Pancreas (tissue), 10 donors: ENCODE results near the gene KLK1. TPM values are rescaled to one million over a fixed set of nuclear protein-coding genes. Genes with fewer than 3 reads are reported as not detected.
A peak's percentile ranks its signal among the peaks of the same experiment; 100 is the strongest.
"Not testable (repeated sequence)": the region's sequence is repeated elsewhere in the genome, so short reads cannot be mapped to it uniquely, and the experiment has no call there.

Source experiments
- ATAC-seq, 4 donors: fragments of 200-7000 bp; cut with Tn5 transposase; one replicate each; pipeline versions ENCODE4 v1.8.0 to v1.9.1; 2020; ENCODE audit warnings: mild to moderate bottlenecking in 4 of 4, moderate library complexity in 4 of 4
- DNase-seq, 6 donors: peaks; one replicate each; pipeline ENCODE4 v3.0.0-alpha.2; 2020
- FAIRE-seq: peaks from 2 replicates; lab custom pipeline; 2012; peaks lifted over from hg19 to GRCh38; lab: Jason Lieb, UNC
- H3K27ac ChIP-seq, 4 donors: fragments of 200-600 bp; sonication (generic); 1 replicate in 3 of 4; 2 replicates in 1 of 4; pipeline versions ENCODE4 v1.5.0 to v1.8.0; 2020
- H3K27me3 ChIP-seq, 4 donors: fragments of 200-600 bp; one replicate each; pipeline ENCODE4 v1.8.0; 2021
- H3K36me3 ChIP-seq, 3 donors: fragments of 200-600 bp; sonication (generic) in 1 of 3; one replicate each; pipeline versions ENCODE4 v1.5.0 to v1.8.0; 2020 to 2021
- H3K4me1 ChIP-seq, 3 donors: fragments of 200-600 bp; one replicate each; pipeline ENCODE4 v1.8.0; 2021
- H3K4me3 ChIP-seq, 4 donors: fragments of 200-600 bp; sonication (generic) in 2 of 4; one replicate each; pipeline versions ENCODE4 v1.5.0 to v1.8.0; 2020 to 2021
- H3K9me3 ChIP-seq, 4 donors: fragments of 200-600 bp; one replicate each; pipeline ENCODE4 v1.8.0; 2021
- CTCF ChIP-seq, 4 donors: fragments of 200-600 bp; sonication (generic) in 3 of 4; IDR thresholded peaks; one replicate each; pipeline versions ENCODE4 v1.5.0 to v1.8.0; 2021; ENCODE audit warnings: antibody characterized with exemption in 4 of 4
- WGBS, 2 donors: extraction: QIAGEN DNeasy Blood & Tissue Kit; methylation state at CpG; one replicate each; pipeline ENCODE4 v1.1.7; 2013; 5-methylcytosine and 5-hydroxymethylcytosine counted together
- intact Hi-C, 3 donors: fragments of 100-400 bp; cut with DNase I; formaldehyde crosslinking; loops; one replicate each; pipeline versions ENCODE4 v1.11.1 to v1.14.2; 2022
- polyA plus RNA-seq, 2 donors: library from polyadenylated mRNA; stranded (reverse); fragments of 200-250 nt; gene quantifications; one replicate each; pipeline ENCODE4 v1.2.3, GENCODE V29; 2013
- total RNA-seq, 6 donors: library from RNA; stranded (reverse); fragmentation: NEBNext Ultra II Directional in 4 of 6; extraction: Animal tissue kit (Norgen Biotek cat#: 25700) in 4 of 6; gene quantifications; one replicate each; pipeline versions ENCODE4 v1.2.1 to v1.2.4, GENCODE V29; 2021 to 2023
- donor health status: healthy with polysubstance abuse.
- donor health status: DM: no; HTN: no; CAD: no; lungs with moderate emphysema.
- donor health status: DM: no; HTN: no; CAD: no.
- donor health status: control.
- donor health status: control.
- donor health status: Bipolar disorder and iron deficiency.
- donor health status: DM: yes; HTN: yes; CAD: no.
- donor health status: DM: no; HTN: no; CAD: no.
- donor health status: DM: no; HTN: no; CAD: no.
- donor health status: DM: yes; HTN: yes; CAD: no.

The KLK1 gene
- total and polyA plus RNA-seq, 8 donors = 607 to 1,981 (median 800) TPM

- FAIRE-seq = no peak
- intact Hi-C loops = no loop called here
- H3K27ac ChIP-seq = no peak overlapping the region
- no peaks in the 10 kb centered on the region for H3K4me1 ChIP-seq
- no peak for ATAC-seq
- WGBS, 2 donors = 58 to 71% methylated on average over 3 of the region's 3 CpGs
- no peak overlapping the region for H3K4me3 ChIP-seq
- no peaks in the 10 kb centered on the region for H3K36me3 ChIP-seq
- DNase-seq = peak in 1 of 6 donors; percentile 34
- no peak for TF ChIP-seq CTCF (IDR thresholded peaks at IDR 0.05)
- H3K27me3 ChIP-seq = no peaks in the 10 kb centered on the region
- H3K9me3 ChIP-seq = no peaks in the 10 kb centered on the region
These were observed 11.1 kb downstream of the KLK1 start for GRCh38 chr19:50812474-50812873.

- peak in 1 of 6 donors; percentile 20 for DNase-seq
- intact Hi-C loops = not testable (repeated sequence)
- WGBS, 2 donors = 60 to 64% methylated on average over 2 to 3 of the region's 3 CpGs
These were observed 11.9 kb downstream of the KLK1 start for GRCh38 chr19:50811622-50812238.

GRCh38 chr19:50808856-50809255 lies 14.7 kb downstream of the KLK1 start:
- Histone ChIP-seq H3K4me1 (peaks cover 0 to 3% (median 0%) of the 10 kb centered on the region in 3 donors), H3K27ac (no peak overlapping the region), H3K27me3 (no peaks in the 10 kb centered on the region), H3K9me3 (no peaks in the 10 kb centered on the region), H3K36me3 (no peaks in the 10 kb centered on the region), H3K4me3 (no peak overlapping the region)
- 51 to 52% methylated on average over 1 of the region's 1 CpG for WGBS, 2 donors
- no peak for TF ChIP-seq CTCF (IDR thresholded peaks at IDR 0.05)
- ATAC-seq = no peak
- intact Hi-C loops = no loop called here
- FAIRE-seq = no peak
- DNase-seq = no peak

More at GRCh38 chr19:50811622-50812238, 11.9 kb downstream of the KLK1 start:
- H3K4me3 ChIP-seq, FAIRE-seq, H3K27me3 ChIP-seq, H3K9me3 ChIP-seq, H3K27ac ChIP-seq, H3K4me1 ChIP-seq, ATAC-seq, H3K36me3 ChIP-seq: not testable (repeated sequence)

GRCh38 chr19:50804420-50805272 lies 18.9 kb downstream of the KLK1 start:
- H3K27ac ChIP-seq = peak overlapping the region; percentile 96 to 100 (median 98)
- WGBS, 2 donors = 0 to 1% methylated on average over 61 to 62 of the region's 62 CpGs
- intact Hi-C loops = no loop called here
- ATAC-seq = peak; percentile 98 to 99 (median 98)
- H3K4me3 ChIP-seq = peak overlapping the region; percentile 69 to 95 (median 90)
- peaks cover 0 to 15% (median 6%) of the 10 kb centered on the region in 3 donors for H3K36me3 ChIP-seq
- FAIRE-seq = peak; percentile 87
- peak; percentile 96 to 100 (median 99) for DNase-seq
- no peaks in the 10 kb centered on the region for H3K27me3 ChIP-seq
- no peak for TF ChIP-seq CTCF (IDR thresholded peaks at IDR 0.05)
- peaks cover 0 to 16% (median 15%) of the 10 kb centered on the region in 3 donors for H3K4me1 ChIP-seq
- no peaks in the 10 kb centered on the region for H3K9me3 ChIP-seq

- peak overlapping the region; percentile 96 to 100 (median 98) for H3K27ac ChIP-seq
- H3K36me3 ChIP-seq = peaks cover 0 to 20% (median 6%) of the 10 kb centered on the region in 3 donors
- intact Hi-C loops = no loop called here
- FAIRE-seq (no peak), ATAC-seq (peak; percentile 6 to 24 (median 12)), DNase-seq (peak in 1 of 6 donors; percentile 55)
- TF ChIP-seq CTCF (IDR thresholded peaks at IDR 0.05) = no peak
- no peaks in the 10 kb centered on the region for H3K27me3 ChIP-seq
- H3K4me1 ChIP-seq = peaks cover 0 to 16% (median 15%) of the 10 kb centered on the region in 3 donors
- H3K4me3 ChIP-seq = peak overlapping the region; percentile 69 to 95 (median 90)
- no peaks in the 10 kb centered on the region for H3K9me3 ChIP-seq
- 0 to 1% methylated on average over 40 of the region's 40 CpGs for WGBS, 2 donors
These were observed 19.8 kb downstream of the KLK1 start for GRCh38 chr19:50803633-50804419.
